ENCODE results near the gene ZSCAN5B. TPM values are rescaled to one million over a fixed set of nuclear protein-coding genes. Genes with fewer than 3 reads are reported as not detected.
A peak's percentile ranks its signal among the peaks of the same experiment; 100 is the strongest.

Gene ZSCAN5B
- total RNA-seq, 4 donors from 2014 or later = not detected

- ATAC-seq (peak in 1 of 2 donors; percentile 6), DNase-seq (no peak)
- in situ Hi-C loops (cut with MboI; ENCODE audit: low sequenced_read_pairs in 4 of 4) (loop anchor here in 2 of 4 donors (10.0 kb wide), 1 partner anchor 175 kb away; the partner anchor contains the start of gene ZSCAN5A (in 2 of the 2)), intact Hi-C loops (cut with DNase I; ENCODE audit: low total_unique reads) (loop anchor here (1.0 to 10.0 kb wide), 5 partner anchors 19 to 455 kb away; partner anchors contain the start of genes ZNF71, ZNF787 and ZSCAN5A)
- Histone ChIP-seq H3K36me3 (no peaks in the 10 kb centered on the region), H3K9me3 (no peaks in the 10 kb centered on the region), H3K4me1 (peaks cover 11 to 21% of the 10 kb centered on the region in 2 donors), H3K27me3 (no peaks in the 10 kb centered on the region), H3K27ac (peak overlapping the region; percentile 84 to 89 (median 86)), H3K4me3 (peak overlapping the region; percentile 57 to 76 (median 60))
- TF ChIP-seq, protein P1, sequence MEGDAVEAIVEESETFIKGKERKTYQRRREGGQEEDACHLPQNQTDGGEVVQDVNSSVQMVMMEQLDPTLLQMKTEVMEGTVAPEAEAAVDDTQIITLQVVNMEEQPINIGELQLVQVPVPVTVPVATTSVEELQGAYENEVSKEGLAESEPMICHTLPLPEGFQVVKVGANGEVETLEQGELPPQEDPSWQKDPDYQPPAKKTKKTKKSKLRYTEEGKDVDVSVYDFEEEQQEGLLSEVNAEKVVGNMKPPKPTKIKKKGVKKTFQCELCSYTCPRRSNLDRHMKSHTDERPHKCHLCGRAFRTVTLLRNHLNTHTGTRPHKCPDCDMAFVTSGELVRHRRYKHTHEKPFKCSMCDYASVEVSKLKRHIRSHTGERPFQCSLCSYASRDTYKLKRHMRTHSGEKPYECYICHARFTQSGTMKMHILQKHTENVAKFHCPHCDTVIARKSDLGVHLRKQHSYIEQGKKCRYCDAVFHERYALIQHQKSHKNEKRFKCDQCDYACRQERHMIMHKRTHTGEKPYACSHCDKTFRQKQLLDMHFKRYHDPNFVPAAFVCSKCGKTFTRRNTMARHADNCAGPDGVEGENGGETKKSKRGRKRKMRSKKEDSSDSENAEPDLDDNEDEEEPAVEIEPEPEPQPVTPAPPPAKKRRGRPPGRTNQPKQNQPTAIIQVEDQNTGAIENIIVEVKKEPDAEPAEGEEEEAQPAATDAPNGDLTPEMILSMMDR (IDR thresholded peaks at IDR 0.05 in 4 of 5, conservative IDR thresholded peaks at IDR 0.05 in 1 of 5) = no peak
- no peak for TF ChIP-seq POLR2A (IDR thresholded peaks at IDR 0.05)
Measured at GRCh38 chr19:56139847-56140582, 57.6 kb downstream of the ZSCAN5B start.

Other genes starting within 250 kb of the ZSCAN5B start
- gene NLRP8, start 250.0 kb downstream of the ZSCAN5B start, total RNA-seq = not detected
- gene NLRP5, start 211.0 kb downstream of the ZSCAN5B start, total RNA-seq = not detected
- gene ZNF787, start 76.5 kb downstream of the ZSCAN5B start, total RNA-seq = 10 to 100 TPM; 16.7 to 43.0 (median 26.5) TPM
- 10 to 100 TPM; 16.4 to 38.9 (median 24.9) TPM for gene ZNF444, start 56.5 kb downstream of the ZSCAN5B start, total RNA-seq
- gene GALP, start 21.8 kb downstream of the ZSCAN5B start, total RNA-seq = not detected
- gene ZSCAN5C, start 4.5 kb upstream of the ZSCAN5B start, total RNA-seq = not detected
- not detected for gene EDDM13, start 75.0 kb upstream of the ZSCAN5B start, total RNA-seq
- gene ZSCAN5A, start 117.1 kb upstream of the ZSCAN5B start, total RNA-seq = 10 to 100 TPM in 1 of 4 donors, 1 to 10 TPM in 2, under 1 TPM in 1; 1.00 to 26.1 (median 3.6) TPM
- 1 to 10 TPM in 2 of 4 donors, under 1 TPM in 2; 0.22 to 1.9 (median 0.83) TPM for gene ZNF582, start 195.8 kb upstream of the ZSCAN5B start, total RNA-seq
- 1 to 10 TPM; 3.5 to 9.2 (median 4.3) TPM for gene ZNF583, start 206.5 kb upstream of the ZSCAN5B start, total RNA-seq

All from gastrocnemius medialis (tissue), 4 donors.